A549 (cell line): Measurements from ENCODE around the gene SLC24A3. TPM values are rescaled to one million over a fixed set of nuclear protein-coding genes. Genes with fewer than 3 reads are reported as not detected.

ENCODE experiments used
- ATAC-seq, 2 experiments: fragments of 200-7000 bp in 1 of 2; fragments of >200 bp in 1 of 2; cut with Nextera tagmentation in 1 of 2; cut with Tn5 transposase in 1 of 2; 3 replicates each; pipeline versions ENCODE4 v1.8.0 to v1.9.1; 2018 to 2020; ENCODE audit warnings: mild to moderate bottlenecking in 1 of 2, moderate library complexity in 1 of 2
- CTCF ChIA-PET: fragments of 300-600 bp; sonication (Branson Sonifier 250); formaldehyde crosslinking; extraction: SDS; loops from one replicate; lab custom pipeline; 2021; ENCODE audit warnings: antibody characterized with exemption, inconsistent platforms; lab: Yijun Ruan, JAX
- POLR2A ChIA-PET: fragments of 350-600 bp; formaldehyde crosslinking; extraction: SDS; loops from one replicate; lab custom pipeline; 2021; ENCODE audit warnings: antibody characterized with exemption, inconsistent platforms; lab: Yijun Ruan, JAX
- DNase-seq, 2 experiments: peaks; one replicate each; pipeline versions ENCODE4 v3.0.0 to v3.0.0-alpha.2; 2011 to 2016; ENCODE audit warnings: low read depth in 1 of 2, low spot score in 1 of 2
- FAIRE-seq: peaks from 2 replicates; lab custom pipeline; 2011; peaks lifted over from hg19 to GRCh38; lab: Jason Lieb, UNC
- H3K27ac ChIP-seq, 2 experiments: fragments of >200 bp; sonication (Bioruptor Twin); formaldehyde crosslinking; 3 replicates each; pipeline ENCODE4 v1.5.1; 2016 to 2017
- H3K4me1 ChIP-seq: fragments of >200 bp; sonication (Bioruptor Twin); formaldehyde crosslinking; 3 replicates; pipeline ENCODE4 v1.6.1; 2016
- H3K4me2 ChIP-seq: fragments of >200 bp; sonication (Bioruptor Twin); formaldehyde crosslinking; 3 replicates; pipeline ENCODE4 v1.6.1; 2016
- H3K4me3 ChIP-seq: fragments of >200 bp; sonication (Bioruptor Twin); formaldehyde crosslinking; 3 replicates; pipeline ENCODE4 v1.5.1; 2016
- H3K9me3 ChIP-seq: fragments of >200 bp; sonication (Bioruptor Twin); formaldehyde crosslinking; 3 replicates; pipeline ENCODE4 v1.6.1; 2016
- ATOH8 ChIP-seq: fragments of 250-450 bp; sonication (Bioruptor Pico); IDR thresholded peaks from 2 replicates; pipeline ENCODE4 v1.5.0; 2020; ENCODE audit warnings: low read depth, mild to moderate bottlenecking, moderate library complexity
- BCL3 ChIP-seq: fragments of >200 bp; sonication (Bioruptor Twin); formaldehyde crosslinking; IDR thresholded peaks from 3 replicates; pipeline ENCODE4 v1.6.1; 2016
- CBX8 ChIP-seq: fragments of 200-600 bp; sonication (generic); IDR thresholded peaks from 2 replicates; pipeline ENCODE4 v1.6.1; 2016
- CTCF ChIP-seq: fragments of >200 bp; sonication (Bioruptor Twin); formaldehyde crosslinking; IDR thresholded peaks from 3 replicates; pipeline ENCODE4 v1.5.1; 2016
- ELK1 ChIP-seq: fragments of 150-350 bp; IDR thresholded peaks from 2 replicates; pipeline ENCODE4 v1.6.1; 2014; ENCODE audit warnings: low read depth, mild to moderate bottlenecking, low read length
- HES2 ChIP-seq: fragments of >200 bp; sonication (Bioruptor Twin); formaldehyde crosslinking; IDR thresholded peaks from 2 replicates; pipeline ENCODE4 v1.6.1; 2016
- HOXB13 ChIP-seq: fragments of 250-450 bp; sonication (Bioruptor Pico); IDR thresholded peaks from 2 replicates; pipeline ENCODE4 v1.5.0; 2020; ENCODE audit warnings: low read depth, mild to moderate bottlenecking, moderate library complexity
- JUN ChIP-seq, 2 experiments: fragments of >200 bp; sonication (Bioruptor Twin); formaldehyde crosslinking; IDR thresholded peaks; 2 replicates in 1 of 2; 3 replicates in 1 of 2; pipeline ENCODE4 v1.6.1; 2016 to 2017
- JUNB ChIP-seq: fragments of >200 bp; sonication (Bioruptor Twin); formaldehyde crosslinking; IDR thresholded peaks from 2 replicates; pipeline ENCODE4 v1.6.1; 2016
- KDM1A ChIP-seq: fragments of 200-600 bp; sonication (generic); IDR thresholded peaks from 2 replicates; pipeline ENCODE4 v1.6.1; 2016; ENCODE audit warnings: low read depth, mild to moderate bottlenecking
- MYC ChIP-seq: IDR thresholded peaks from 2 replicates; pipeline ENCODE4 v1.6.1; 2012; ENCODE audit warnings: mild to moderate bottlenecking, inconsistent platforms, low read length, improper control_type of control experiment, borderline replicate concordance
- NFE2L2 ChIP-seq: fragments of 150-350 bp; conservative IDR thresholded peaks from 2 replicates; pipeline ENCODE4 v1.6.1; 2014; ENCODE audit warnings: low read length
- NPAS2 ChIP-seq: fragments of 250-450 bp; sonication (Bioruptor Pico); IDR thresholded peaks from 2 replicates; pipeline ENCODE4 v1.8.0; 2022; ENCODE audit warnings: mild to moderate bottlenecking, moderate library complexity, borderline replicate concordance
- NR3C1 ChIP-seq: fragments of >200 bp; sonication (Bioruptor Twin); formaldehyde crosslinking; IDR thresholded peaks from 3 replicates; pipeline ENCODE4 v1.6.1; 2017
- PBX3 ChIP-seq: IDR thresholded peaks from 2 replicates; pipeline ENCODE4 v1.6.1; 2012
- POLR2AphosphoS2 ChIP-seq: conservative IDR thresholded peaks from 2 replicates; pipeline ENCODE4 v1.6.1; 2012; ENCODE audit warnings: low read length, improper control_type of control experiment, inconsistent platforms
- TFCP2L1 ChIP-seq: fragments of 250-450 bp; sonication (Bioruptor Pico); IDR thresholded peaks from 2 replicates; pipeline ENCODE4 v1.5.0; 2021; ENCODE audit warnings: mild to moderate bottlenecking
- TP53 ChIP-seq: fragments of 250-450 bp; sonication (Bioruptor Pico); IDR thresholded peaks from 2 replicates; pipeline ENCODE4 v1.5.0; 2021; ENCODE audit warnings: mild to moderate bottlenecking, moderate library complexity
- ZNF302 ChIP-seq: fragments of 250-450 bp; sonication (Bioruptor Pico); IDR thresholded peaks from 2 replicates; pipeline ENCODE4 v1.9.0; 2021; ENCODE audit warnings: inconsistent platforms, mild to moderate bottlenecking, moderate library complexity
- WGBS: methylation state at CpG from one replicate; pipeline ENCODE4 v1.1.6; 2017; ENCODE audit errors: missing lambda C conversion rate; 5-methylcytosine and 5-hydroxymethylcytosine counted together
- polyA minus RNA-seq: library from RNA; depleted of rRNA, polyadenylated mRNA; stranded (reverse); fragments of >200 nt; gene quantifications from 2 replicates; pipeline ENCODE4 v1.2.3, GENCODE V29; 2011; rRNA and poly(A)+ RNA removed
- polyA plus RNA-seq, 4 experiments: library from polyadenylated mRNA; depleted of rRNA in 3 of 4; stranded (reverse); fragments of >200 nt; fragmentation: RNase III in 1 of 4; extraction: RNeasy Plus Mini Kit Qiagen cat#74134 plus additional on column Dnase treatment in 1 of 4; gene quantifications; 2 replicates in 3 of 4; 3 replicates in 1 of 4; pipeline ENCODE4 v1.2.3, GENCODE V29; 2011 to 2017

SLC24A3 gene
- polyA plus RNA-seq (2011; rRNA removed) (0.08 and 0.09 TPM in 2 replicates), polyA plus RNA-seq (2017; fragmentation: RNase III; extraction: RNeasy Plus Mini Kit Qiagen cat#74134 plus additional on column Dnase treatment) (0.03 to 0.04 TPM in 2 of 3 replicates, not detected in the other), polyA minus RNA-seq (0.17 TPM in 1 of 2 replicates, not detected in the other)
- polyA plus RNA-seq (2012; cell fraction: cytosol; rRNA removed): 0.01 and 0.03 TPM in 2 replicates
- 0.02 TPM in 2 replicates for polyA plus RNA-seq (2012; cell fraction: nucleus; rRNA removed)

GRCh38 chr20:19212469-19212815 is at the start of gene SLC24A3:
Gene SLC24A3, plus strand, starts transcription at chr20:19212642.
- no peaks in the 10 kb centered on the region; the same call in 1 of the 3 replicates for H3K9me3 ChIP-seq
- TF ChIP-seq NR3C1 (no peak), ATOH8 (no peak), TP53 (CRISPR knock-in tag) (no peak), PBX3 (no peak), TFCP2L1 (CRISPR knock-in tag) (no peak), BCL3 (no peak), CBX8 (no peak), JUNB (no peak), NFE2L2 (no peak)
- CTCF ChIA-PET: interaction anchor here (1.1 kb wide), 1 partner anchor 23 kb away, joined by 3 read pairs; no protein-coding TSS in a partner anchor
- peak within 1 kb of the TSS in 1 of 2 experiments; percentile 47; a peak in 1 of 6 replicates for H3K27ac ChIP-seq
- H3K4me2 ChIP-seq: peak within 1 kb of the TSS; percentile 100
- WGBS: 0% methylated on average over 2 of the region's 61 CpGs
- POLR2A ChIA-PET: no interaction called here
- DNase-seq (no peak), FAIRE-seq (no peak), ATAC-seq (no peak; a peak in 1 of 6 replicates)
- H3K4me3 ChIP-seq: peak within 1 kb of the TSS; percentile 65
- peaks cover 9% of the 10 kb centered on the region; the same call in 1 of the 3 replicates for H3K4me1 ChIP-seq

GRCh38 chr20:19170148-19170547 is 42.3 kb upstream of the SLC24A3 start:
- Histone ChIP-seq H3K4me2 (no peak overlapping the region), H3K4me1 (no peaks in the 10 kb centered on the region), H3K9me3 (no peaks in the 10 kb centered on the region), H3K27ac (no peak overlapping the region), H3K4me3 (no peak overlapping the region)
- ChIA-PET POLR2A (no interaction called here), CTCF (no interaction called here)
- DNase-seq (no peak), ATAC-seq (no peak), FAIRE-seq (no peak)
- no peak for TF ChIP-seq PBX3
- no peak for TF ChIP-seq POLR2AphosphoS2
- TF ChIP-seq ZNF302 (CRISPR knock-in tag): no peak
- TF ChIP-seq CTCF: no peak
- no peak for TF ChIP-seq NPAS2 (CRISPR knock-in tag)
- no peak for TF ChIP-seq MYC
- no peak for TF ChIP-seq HES2
- TF ChIP-seq ELK1: no peak
- TF ChIP-seq KDM1A: no peak
- no peak for TF ChIP-seq JUN (IDR thresholded peaks at IDR 0.05)
- no peak for TF ChIP-seq HOXB13
